ENCODE data around the gene PROM2.
"Not testable (repeated sequence)": the region's sequence is repeated elsewhere in the genome, so short reads cannot be mapped to it uniquely, and the experiment has no call there.

PROM2 gene

GRCh38 chr2:95269036-95269680 is 5.1 kb upstream of the PROM2 start:
- DNase-seq = no peak

- not testable (repeated sequence) for DNase-seq
Measured at GRCh38 chr2:95269745-95270144, 4.5 kb upstream of the PROM2 start.

- no peak for DNase-seq
Measured at GRCh38 chr2:95270541-95271081, 3.6 kb upstream of the PROM2 start.

DNA sequence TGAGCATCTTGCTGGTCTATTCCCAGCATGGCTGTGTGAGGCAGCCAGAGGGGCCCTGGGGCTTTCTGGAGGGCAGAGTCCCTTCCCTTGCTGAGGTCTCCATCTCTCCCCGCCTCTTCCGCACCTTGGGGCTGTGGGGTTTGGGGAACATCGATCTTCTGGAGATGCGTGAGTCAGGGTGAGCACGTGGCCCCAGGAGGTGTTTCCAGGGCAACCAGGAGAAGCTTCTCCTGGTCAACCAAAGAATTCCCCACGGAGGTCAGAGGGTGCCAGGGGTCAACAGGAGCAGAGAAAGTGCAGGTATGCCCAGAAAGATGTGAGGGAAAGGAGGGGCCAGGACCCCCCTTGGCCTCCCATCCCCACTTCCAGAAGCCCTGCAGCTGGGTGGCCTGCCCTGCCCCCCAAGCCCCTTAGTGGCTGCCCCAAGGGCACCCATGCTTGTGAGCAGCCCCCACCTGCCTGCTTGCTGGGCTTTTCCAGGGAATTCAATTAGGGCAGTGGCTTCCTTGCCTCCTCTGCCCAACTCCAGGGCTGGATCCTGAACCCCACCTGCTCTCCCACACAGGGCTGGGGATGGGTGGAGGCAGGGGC is 2.8 kb upstream of the PROM2 start:
- DNase-seq = no peak

DNA sequence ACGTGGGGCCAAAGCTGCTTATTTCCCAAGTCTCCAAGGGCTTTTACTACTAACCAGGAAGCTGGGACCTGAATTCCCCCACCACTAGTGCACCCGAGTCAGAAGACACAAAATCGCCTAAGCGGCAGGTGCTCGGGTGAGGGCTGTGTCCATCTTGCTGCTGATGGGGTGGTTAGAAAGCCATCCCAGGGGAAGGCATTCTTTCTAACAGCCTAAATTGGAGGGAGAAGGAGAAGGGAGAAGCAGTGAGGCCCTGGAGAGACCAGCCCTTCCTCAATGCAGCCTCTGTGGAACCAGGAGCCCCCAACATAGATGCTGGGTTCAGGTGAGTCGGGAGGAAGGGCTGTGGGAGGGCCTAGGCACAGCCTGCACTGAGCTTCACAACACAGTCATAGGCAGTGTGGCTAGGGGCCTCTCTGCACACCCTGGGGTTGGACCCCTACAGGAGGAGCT is 1.9 kb upstream of the PROM2 start:
- DNase-seq = no peak

DNA sequence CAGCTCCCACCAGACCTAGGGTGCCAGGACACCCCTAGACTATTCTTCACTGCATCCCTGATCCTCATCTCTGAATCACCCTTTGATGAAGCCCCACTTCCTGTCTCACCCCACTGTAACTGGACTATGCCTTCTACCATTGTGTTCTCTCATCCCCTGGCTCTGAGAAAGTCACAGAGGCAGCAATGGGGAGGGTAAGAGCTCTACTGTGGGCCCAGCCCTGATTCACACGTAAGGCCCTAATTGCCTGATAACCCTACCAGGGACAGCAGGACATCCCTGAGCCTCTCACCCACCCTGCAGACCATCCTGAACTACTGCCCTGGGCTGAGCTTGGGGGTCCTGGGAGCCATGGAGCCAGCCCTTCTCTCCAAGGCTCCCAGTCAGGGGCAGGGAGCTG is 1.5 kb upstream of the PROM2 start:
- no peak for DNase-seq

DNA sequence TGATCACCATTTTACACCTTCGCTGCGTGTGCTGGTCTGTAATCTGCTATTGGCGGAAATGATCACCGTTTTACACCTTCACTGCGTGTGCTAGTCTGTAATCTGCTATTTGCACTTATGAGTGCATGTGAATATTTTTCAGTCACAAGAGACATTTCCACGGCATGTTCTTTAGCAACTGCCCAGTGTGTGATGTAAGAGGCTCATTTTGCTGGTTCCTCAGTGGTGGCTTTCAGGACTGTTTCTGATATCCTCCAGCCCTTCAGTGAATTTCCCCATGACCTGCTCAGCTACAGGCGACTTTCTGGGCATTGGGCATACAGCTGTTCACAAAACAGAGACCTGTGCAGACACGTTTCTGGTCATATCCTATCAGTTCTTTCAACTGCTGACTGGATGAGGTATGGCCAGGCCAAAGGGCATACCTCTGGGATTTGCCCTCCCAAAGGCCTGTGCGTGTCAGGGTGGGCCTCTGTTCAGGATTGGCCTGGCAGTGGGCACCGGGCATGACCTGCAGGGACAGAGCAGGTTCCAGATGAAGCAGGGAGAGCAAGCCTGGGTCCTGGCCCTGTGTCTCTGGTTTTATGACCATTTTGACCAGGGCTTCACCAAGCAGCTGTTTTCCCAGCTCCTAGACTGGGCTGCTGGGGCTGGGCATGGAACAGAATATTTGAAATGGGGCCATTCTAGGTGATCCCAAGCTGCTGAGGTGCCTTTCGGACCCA is 521 bp upstream of the PROM2 start:
- no peak for DNase-seq

- no peak for DNase-seq
Measured at GRCh38 chr2:95275151-95275515, 884 bp downstream of the PROM2 start.

DNA sequence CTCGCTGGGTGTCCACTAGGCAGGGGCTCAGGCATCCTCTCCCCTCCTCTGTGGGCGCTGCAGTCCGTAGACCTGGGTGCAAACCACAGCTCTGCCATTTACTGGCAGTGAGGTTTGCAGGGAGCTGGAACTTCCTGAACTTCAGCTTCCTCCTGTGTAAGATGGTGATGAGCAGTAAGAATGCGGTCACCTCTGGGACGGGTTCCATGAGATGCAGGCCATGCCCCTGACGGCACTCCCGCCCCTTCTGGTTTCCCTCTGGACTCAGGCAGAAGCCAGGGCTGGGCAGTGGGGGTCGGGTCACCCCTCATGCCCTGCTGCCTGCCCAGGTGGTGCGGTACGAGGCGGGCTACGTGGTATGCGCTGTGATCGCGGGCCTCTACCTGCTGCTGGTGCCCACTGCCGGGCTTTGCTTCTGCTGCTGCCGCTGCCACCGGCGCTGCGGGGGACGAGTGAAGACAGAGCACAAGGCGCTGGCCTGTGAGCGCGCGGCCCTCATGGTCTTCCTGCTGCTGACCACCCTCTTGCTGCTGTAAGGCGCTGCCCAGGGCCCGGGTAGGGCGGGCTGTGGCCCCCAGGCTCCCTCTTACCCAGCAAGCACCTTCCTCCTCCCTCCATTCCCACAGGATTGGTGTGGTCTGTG is 1.5 kb downstream of the PROM2 start:
- DNase-seq = no peak

- no peak for DNase-seq
Measured at GRCh38 chr2:95276244-95276887, 2.1 kb downstream of the PROM2 start.

GRCh38 chr2:95276888-95277245 is 2.6 kb downstream of the PROM2 start:
- no peak for DNase-seq

DNA sequence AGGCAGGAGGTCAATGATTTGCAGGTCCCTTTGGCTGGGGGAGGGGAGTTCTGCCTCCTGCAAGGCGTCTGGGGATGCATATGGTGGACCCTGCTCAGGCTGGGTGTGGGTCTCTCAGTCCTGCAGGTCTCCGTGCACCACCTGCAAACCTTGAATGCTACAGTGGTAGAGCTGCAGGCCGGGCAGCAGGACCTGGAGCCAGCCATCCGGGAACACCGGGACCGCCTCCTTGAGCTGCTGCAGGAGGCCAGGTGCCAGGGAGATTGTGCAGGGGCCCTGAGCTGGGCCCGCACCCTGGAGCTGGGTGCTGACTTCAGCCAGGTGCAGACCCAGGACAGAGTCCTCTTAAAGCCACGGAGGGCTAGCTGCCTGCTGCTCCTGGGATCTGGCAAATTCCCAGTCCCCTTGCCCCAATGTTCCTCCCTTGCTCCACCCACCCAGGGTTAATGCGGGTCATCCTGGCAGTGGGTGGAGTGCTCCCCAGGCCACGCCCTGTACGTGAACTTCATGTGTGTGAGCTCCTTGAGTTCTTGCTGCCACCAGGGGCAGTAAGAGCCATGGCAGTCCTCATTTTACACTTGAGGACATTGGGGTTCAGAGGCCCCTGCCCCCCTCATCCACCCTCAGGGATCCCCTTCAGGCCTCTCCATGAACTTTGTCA is 3.1 kb downstream of the PROM2 start:
- DNase-seq = no peak

GRCh38 chr2:95278051-95278471 is 3.8 kb downstream of the PROM2 start:
- DNase-seq = no peak

- no peak for DNase-seq
Measured at GRCh38 chr2:95278637-95279225, 4.5 kb downstream of the PROM2 start.

DNA sequence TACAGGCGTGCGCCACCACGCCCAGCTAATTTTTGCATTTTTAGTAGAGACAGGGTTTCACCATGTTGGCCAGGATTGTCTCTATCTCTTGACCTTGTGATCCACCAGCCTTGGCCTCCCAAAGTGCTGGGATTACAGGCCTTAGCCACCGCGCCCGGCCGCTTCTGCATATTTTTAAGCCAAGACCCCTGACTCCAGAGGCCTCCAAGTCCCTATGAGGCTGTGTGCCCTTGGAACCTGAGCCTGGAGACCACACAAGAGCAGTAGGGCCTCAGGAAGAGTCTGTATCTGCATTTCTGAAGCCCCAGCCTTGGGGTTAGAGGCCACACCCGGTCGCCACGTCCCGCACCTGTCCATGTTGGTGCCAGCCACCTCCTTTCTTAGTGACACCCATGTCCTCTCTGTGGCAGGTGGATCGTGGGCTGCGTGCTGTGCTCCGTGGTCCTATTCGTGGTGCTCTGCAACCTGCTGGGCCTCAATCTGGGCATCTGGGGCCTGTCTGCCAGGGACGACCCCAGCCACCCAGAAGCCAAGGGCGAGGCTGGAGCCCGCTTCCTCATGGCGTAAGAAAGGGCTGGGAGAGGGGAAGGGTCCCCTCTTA is 5.3 kb downstream of the PROM2 start:
- DNase-seq = no peak

DNA sequence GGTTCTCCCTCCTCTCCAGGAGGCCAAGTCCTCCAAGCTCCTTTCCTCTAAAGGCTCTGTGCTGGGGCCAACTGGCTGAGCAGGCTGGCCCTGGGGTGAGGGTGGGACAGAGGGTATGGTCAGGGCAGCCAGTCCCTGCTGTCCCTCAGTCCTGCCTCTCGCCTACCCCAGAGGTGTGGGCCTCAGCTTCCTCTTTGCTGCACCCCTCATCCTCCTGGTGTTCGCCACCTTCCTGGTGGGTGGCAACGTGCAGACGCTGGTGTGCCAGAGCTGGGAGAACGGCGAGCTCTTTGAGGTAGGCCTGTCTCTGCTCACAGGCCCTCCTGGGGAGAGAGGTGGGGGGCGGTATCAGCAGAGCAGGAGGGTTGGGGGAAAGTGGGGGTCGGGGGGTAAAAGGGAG is 6.8 kb downstream of the PROM2 start:
- DNase-seq = no peak

DNA sequence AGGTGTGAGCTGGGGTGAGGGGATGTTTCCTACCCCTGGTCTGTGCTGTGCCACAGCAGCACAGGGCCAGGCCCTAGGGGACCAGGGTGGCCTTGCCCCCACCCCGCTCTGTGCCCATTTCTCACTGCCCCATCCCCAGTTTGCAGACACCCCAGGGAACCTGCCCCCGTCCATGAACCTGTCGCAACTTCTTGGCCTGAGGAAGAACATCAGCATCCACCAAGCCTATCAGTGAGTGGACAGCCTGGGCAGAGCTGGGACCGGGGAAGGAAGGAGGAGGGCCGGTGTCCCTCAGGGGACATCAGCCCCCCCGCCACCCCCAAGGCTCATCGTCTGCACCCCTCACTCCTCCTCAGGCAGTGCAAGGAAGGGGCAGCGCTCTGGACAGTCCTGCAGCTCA is 7.5 kb downstream of the PROM2 start:
- no peak for DNase-seq

GRCh38 chr2:95282458-95282857 is 8.2 kb downstream of the PROM2 start:
- no peak for DNase-seq

DNA sequence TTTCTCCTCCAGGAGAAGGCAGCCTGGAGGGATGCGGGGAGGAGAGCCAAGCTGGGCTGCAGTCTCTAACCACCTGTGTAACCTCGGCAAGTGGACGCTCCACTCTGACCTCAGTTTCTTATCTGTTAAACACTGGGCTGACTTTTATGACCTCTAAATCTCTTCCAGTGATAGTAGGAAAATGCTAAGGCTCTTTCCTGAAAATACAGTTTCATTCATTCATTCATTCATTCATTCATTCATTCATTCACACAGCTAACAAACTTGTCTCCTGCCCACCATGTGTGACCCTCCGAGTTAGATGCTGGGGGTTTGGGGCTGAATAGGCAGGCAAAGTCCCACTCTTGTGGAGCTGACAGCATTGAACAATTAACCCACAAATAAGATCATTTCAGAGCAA is 9.3 kb downstream of the PROM2 start:
- DNase-seq = no peak

DNA sequence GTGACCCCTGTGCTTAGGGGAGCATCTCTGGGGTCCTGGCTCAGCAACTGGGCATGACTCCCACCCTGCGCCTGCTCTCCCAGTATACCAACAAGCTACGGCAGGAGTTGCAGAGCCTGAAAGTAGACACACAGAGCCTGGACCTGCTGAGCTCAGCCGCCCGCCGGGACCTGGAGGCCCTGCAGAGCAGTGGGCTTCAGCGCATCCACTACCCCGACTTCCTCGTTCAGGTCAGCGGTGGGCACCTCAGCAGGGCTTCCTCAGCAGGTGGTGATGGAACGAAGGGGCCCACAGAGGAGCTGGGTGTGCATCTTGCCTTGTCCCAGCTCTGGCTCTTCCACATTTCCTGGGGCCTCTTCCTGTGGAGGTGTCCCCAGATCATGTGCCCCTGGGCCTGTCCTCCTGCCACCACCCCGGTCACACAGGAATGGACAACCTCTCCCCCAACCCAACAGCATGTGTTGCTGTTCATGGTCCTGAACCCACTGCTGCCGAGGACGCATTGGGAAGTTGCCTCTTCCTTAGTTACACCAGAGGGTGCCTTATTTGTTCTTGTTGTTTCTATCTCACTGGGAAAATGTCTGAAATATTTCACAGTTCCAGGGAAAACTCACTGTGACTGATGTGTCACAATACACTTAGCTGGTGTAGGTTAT is 10.8 kb downstream of the PROM2 start:
- DNase-seq = no peak

GRCh38 chr2:95285542-95285932 is 11.3 kb downstream of the PROM2 start:
- DNase-seq = no peak

Measured in SHP77 (cell line).